ENCODE results near the gene PHLPP2.
"Not testable (repeated sequence)": the region's sequence is repeated elsewhere in the genome, so short reads cannot be mapped to it uniquely, and the experiment has no call there.

The PHLPP2 gene

DNA sequence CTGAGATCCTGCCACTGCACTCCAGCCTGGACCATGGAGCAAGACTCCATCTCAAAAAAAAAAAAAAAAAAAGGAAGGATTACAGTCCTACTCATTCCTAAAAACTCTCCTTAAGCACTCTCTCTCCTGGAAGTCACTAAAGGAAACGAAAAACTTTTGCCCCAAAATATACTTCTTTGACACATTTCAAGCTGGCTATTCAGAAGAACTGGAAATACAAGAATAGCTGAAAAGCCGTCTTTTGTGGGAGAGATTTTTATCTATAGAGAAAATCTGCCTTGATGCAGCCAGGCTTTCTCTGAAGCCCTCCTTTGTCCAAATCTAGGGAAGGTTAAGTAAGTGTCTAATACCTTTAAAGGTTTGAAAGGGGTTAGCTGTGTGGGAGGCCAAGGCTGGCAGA is 115.4 kb downstream of the PHLPP2 start:
- DNase-seq = no peak

DNA sequence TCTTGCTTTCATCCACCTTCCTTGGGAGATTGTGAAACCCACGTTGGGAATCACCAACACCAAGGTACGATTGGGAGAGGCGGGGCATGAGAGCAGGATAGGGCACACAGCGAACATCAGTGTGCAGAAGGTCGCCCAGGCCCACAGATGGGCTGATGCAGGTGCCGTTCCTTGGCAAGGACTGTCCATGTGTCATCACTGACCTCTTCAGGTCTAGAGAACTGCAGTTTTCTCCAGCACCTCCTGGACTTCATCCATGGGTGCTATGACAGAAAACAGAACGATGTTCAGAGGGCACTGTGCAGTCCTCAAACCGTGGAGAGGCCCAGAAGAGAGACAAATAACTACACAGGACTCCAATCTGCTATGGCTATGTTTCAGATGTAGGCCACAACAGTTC is 123.7 kb downstream of the PHLPP2 start:
- no peak for DNase-seq

- DNase-seq = not testable (repeated sequence)
These were observed 126.1 kb downstream of the PHLPP2 start for GRCh38 chr16:71598426-71598825.

DNA sequence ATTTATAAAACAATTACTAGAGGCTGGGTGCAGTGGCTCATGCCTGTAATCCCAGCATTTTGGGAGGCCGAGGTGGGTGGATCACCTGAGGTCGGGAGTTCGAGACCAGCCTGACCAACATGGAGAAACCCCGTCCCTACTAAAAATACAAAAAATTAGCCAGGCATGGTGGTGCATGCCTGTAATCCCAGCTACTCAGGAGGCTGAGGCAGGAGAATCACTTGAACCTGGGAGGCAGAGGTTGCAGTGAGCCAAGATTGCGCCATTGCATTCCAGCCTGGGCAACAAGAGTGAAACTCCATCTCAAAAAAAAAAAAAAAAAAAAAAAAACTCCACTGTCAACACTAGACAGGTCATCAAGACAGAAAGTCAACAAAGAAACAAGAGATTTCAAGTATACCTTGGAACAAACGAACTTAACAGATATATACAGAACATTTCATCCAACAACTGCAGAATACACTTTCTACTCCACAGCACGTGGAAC is 129.1 kb downstream of the PHLPP2 start:
- not testable (repeated sequence) for DNase-seq
